Esophagus muscularis mucosa (tissue), 4 donors: ENCODE results near the gene HSBP1L1. TPM values are rescaled to one million over a fixed set of nuclear protein-coding genes. Genes with fewer than 3 reads are reported as not detected.
"Not testable (repeated sequence)": the region's sequence is repeated elsewhere in the genome, so short reads cannot be mapped to it uniquely, and the experiment has no call there.

Experiments used
- DNase-seq: peaks from one replicate; pipeline ENCODE4 v3.0.0-alpha.2; 2017; ENCODE audit errors: extremely low spot score
- H3K27ac ChIP-seq, 4 donors: fragments of 200-600 bp; sonication (generic); replicated peaks in 1 of 4; 1 replicate in 3 of 4; 2 replicates in 1 of 4; pipeline ENCODE4 v1.5.1; 2016 to 2019; ENCODE audit warnings: mild to moderate bottlenecking in 1 of 4
- H3K27me3 ChIP-seq, 4 donors: fragments of 200-600 bp; sonication (generic); one replicate each; pipeline versions ENCODE4 v1.5.1 to v1.6.0; 2016 to 2019
- H3K36me3 ChIP-seq, 4 donors: fragments of 200-600 bp; sonication (generic); one replicate each; pipeline ENCODE4 v1.5.1; 2016 to 2019
- H3K4me1 ChIP-seq, 4 donors: fragments of 200-600 bp; sonication (generic); one replicate each; pipeline ENCODE4 v1.5.1; 2016 to 2019
- H3K4me3 ChIP-seq, 4 donors: fragments of 200-600 bp; sonication (generic); 1 replicate in 2 of 4; 2 replicates in 2 of 4; pipeline ENCODE4 v1.5.1; 2016 to 2019; ENCODE audit warnings: mild to moderate bottlenecking in 4 of 4, moderate library complexity in 1 of 4
- H3K9me3 ChIP-seq, 4 donors: fragments of 200-600 bp; sonication (generic); 1 replicate in 3 of 4; 2 replicates in 1 of 4; pipeline ENCODE4 v1.5.1; 2016 to 2019
- EP300 ChIP-seq: sonication (generic); formaldehyde crosslinking; IDR thresholded peaks from one replicate; pipeline ENCODE4 v1.6.1; 2017; ENCODE audit warnings: antibody characterized with exemption
- POLR2A ChIP-seq: fragments of 450-650 bp; IDR thresholded peaks from one replicate; pipeline ENCODE4 v1.6.1; 2017; ENCODE audit warnings: antibody characterized with exemption, moderate library complexity, mild to moderate bottlenecking, low read depth
- POLR2AphosphoS5 ChIP-seq, 2 donors: sonication (generic); formaldehyde crosslinking; IDR thresholded peaks; one replicate each; pipeline ENCODE4 v1.6.1; 2017; ENCODE audit warnings: antibody characterized with exemption in 2 of 2
- WGBS: methylation state at CpG from one replicate; pipeline ENCODE4 v1.1.5; 2018; 5-methylcytosine and 5-hydroxymethylcytosine counted together
- intact Hi-C: fragments of 100-400 bp; cut with DNase I; formaldehyde crosslinking; loops from one replicate; pipeline ENCODE4 v1.15.1; 2023
- total RNA-seq, 4 donors: library from RNA; depleted of rRNA; stranded (reverse); fragments of >200 nt; gene quantifications; one replicate each; pipeline versions ENCODE4 v1.1.0 to v1.2.1, GENCODE V29; 2016
- TF ChIP-seq, protein P1 (sequence below), 3 experiments: fragments of 200-600 bp in 2 of 3; fragments of 450-650 bp in 1 of 3; sonication (generic) in 2 of 3; IDR thresholded peaks; one replicate each; pipeline ENCODE4 v1.5.1; 2017 to 2019; ENCODE audit warnings: antibody characterized with exemption in 3 of 3, mild to moderate bottlenecking in 2 of 3, moderate library complexity in 1 of 3

The HSBP1L1 gene
- total RNA-seq, 4 donors from 2014 or later = 4.6 to 7.2 (median 6.6) TPM

DNA sequence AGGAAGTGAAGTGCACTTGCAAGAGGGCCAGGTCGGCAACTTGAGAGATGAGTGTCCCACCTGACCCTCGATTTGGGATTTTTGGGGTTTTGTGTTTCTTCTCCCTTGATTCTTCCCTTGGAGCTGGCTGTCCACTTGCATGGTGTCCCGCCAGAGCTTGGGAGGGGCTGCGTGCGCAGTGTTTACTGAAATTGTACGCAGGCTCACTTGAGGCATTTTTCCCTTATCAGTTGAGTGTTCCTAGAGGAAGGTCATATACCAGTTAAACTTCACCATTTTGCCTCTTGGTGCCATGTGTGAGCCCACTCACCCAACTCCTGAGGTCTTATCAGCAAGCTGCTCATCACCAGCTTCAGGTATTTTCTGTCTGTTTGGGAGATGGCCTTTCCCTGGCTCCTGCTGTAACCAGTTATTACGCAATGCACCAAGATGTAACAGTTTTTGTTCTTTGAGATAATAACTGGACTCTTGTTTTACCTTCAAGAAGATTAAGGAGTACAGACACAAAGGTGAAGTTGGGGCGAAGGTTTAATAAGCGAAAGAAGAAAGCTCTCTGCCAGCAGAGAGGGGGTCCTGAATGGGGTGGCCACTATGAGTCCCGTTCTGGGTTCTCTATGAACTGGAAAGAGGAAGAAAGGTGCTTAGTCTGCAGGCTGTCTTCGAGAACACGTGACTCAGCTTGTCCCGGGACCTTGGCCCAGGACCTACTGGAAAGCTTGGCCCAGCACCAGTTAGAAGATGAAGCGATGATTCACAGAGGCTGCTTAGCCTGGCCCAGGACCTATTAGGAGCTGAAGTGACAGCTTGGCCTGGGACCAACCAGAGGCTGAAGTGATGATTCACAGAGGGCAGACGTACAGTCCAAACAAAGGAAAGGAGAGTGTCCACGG is 45.5 kb downstream of the HSBP1L1 start:
- peak overlapping the region; percentile 77 to 84 (median 78) for H3K27ac ChIP-seq
- DNase-seq = peak; percentile 96
- intact Hi-C loops = no loop called here
- H3K4me3 ChIP-seq = peak overlapping the region in 2 of 4 donors; percentile 6 to 23
- no peaks in the 10 kb centered on the region for H3K27me3 ChIP-seq
- H3K4me1 ChIP-seq = peaks cover 11 to 17% (median 14%) of the 10 kb centered on the region in 4 donors
- TF ChIP-seq, protein P1, sequence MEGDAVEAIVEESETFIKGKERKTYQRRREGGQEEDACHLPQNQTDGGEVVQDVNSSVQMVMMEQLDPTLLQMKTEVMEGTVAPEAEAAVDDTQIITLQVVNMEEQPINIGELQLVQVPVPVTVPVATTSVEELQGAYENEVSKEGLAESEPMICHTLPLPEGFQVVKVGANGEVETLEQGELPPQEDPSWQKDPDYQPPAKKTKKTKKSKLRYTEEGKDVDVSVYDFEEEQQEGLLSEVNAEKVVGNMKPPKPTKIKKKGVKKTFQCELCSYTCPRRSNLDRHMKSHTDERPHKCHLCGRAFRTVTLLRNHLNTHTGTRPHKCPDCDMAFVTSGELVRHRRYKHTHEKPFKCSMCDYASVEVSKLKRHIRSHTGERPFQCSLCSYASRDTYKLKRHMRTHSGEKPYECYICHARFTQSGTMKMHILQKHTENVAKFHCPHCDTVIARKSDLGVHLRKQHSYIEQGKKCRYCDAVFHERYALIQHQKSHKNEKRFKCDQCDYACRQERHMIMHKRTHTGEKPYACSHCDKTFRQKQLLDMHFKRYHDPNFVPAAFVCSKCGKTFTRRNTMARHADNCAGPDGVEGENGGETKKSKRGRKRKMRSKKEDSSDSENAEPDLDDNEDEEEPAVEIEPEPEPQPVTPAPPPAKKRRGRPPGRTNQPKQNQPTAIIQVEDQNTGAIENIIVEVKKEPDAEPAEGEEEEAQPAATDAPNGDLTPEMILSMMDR (IDR thresholded peaks at IDR 0.05) = no peak
- peak; percentile 81 to 87 for TF ChIP-seq POLR2AphosphoS5 (IDR thresholded peaks at IDR 0.05)
- no peaks in the 10 kb centered on the region for H3K36me3 ChIP-seq
- peaks cover 0 to 36% (median 4%) of the 10 kb centered on the region in 4 donors for H3K9me3 ChIP-seq
- 80% methylated on average over 11 of the region's 16 CpGs for WGBS

DNA sequence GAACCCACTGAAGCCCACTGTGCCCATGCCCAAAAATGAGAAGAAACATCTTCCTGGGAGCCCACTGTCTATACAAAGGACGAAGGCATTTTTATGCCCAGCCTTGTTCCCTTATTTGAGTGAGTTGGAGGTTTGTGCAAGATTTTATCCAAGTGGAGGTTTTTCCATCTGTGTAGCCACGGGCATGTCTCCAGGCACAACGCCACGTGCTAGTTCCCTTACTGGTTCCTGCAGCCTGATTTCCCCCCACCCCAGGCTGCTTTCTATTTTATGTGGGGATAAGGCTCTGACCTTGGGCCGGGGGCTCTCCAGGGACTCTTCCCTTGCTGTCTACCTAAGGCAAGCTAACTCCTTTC is 46.1 kb downstream of the HSBP1L1 start:
- intact Hi-C loops = no loop called here
- 48% methylated on average over 5 of the region's 5 CpGs for WGBS
- TF ChIP-seq EP300 (no peak), POLR2AphosphoS5 (IDR thresholded peaks at IDR 0.05) (no peak), POLR2A (no peak)
- TF ChIP-seq, protein P1 (IDR thresholded peaks at IDR 0.05) = no peak
- Histone ChIP-seq H3K27ac (peak overlapping the region; percentile 77 to 84 (median 78)), H3K9me3 (peaks cover 0 to 36% (median 5%) of the 10 kb centered on the region in 4 donors), H3K27me3 (no peaks in the 10 kb centered on the region), H3K36me3 (no peaks in the 10 kb centered on the region), H3K4me3 (peak overlapping the region in 2 of 4 donors; percentile 6 to 23), H3K4me1 (peaks cover 11 to 17% (median 14%) of the 10 kb centered on the region in 4 donors)
- DNase-seq = no peak

DNA sequence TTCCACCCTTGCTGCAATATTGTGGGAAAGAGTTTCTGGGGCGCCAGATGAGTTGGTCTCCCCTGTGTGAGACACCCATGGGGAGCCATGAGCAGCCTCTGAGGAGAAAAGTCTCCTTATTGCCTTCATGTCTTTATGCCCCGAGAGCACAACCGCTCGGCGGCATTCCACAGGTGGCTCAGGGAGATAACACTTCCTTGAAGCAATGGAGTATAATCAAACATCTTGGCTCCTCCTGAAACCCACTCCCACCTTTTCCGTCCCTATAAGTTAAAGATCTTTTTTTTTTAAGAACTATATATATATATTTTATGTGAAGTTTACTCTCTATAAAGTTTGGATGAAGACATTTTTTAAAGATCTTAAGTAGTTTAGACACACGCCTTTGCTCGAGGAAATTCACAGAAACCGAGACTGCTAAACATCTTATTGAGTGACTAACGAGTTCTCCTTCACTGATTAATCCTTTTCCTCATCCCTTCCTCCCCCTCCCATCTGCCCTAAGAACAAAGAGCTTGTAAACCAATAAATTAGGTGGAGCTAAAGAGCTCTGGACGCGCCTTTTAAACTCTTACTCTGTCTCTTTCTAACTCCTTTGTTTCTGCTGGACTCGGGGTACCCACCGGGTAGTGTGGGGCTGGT is 47.2 kb downstream of the HSBP1L1 start:
- H3K27me3 ChIP-seq, intact Hi-C loops, DNase-seq, H3K36me3 ChIP-seq, H3K4me3 ChIP-seq: not testable (repeated sequence)
- 96% methylated on average over 14 of the region's 14 CpGs for WGBS
- H3K4me1 ChIP-seq = peaks cover 11 to 17% (median 14%) of the 10 kb centered on the region in 4 donors
- peak overlapping the region in 2 of 4 donors; percentile 77 to 78 for H3K27ac ChIP-seq
- H3K9me3 ChIP-seq = peaks cover 0 to 36% (median 5%) of the 10 kb centered on the region in 4 donors

DNA sequence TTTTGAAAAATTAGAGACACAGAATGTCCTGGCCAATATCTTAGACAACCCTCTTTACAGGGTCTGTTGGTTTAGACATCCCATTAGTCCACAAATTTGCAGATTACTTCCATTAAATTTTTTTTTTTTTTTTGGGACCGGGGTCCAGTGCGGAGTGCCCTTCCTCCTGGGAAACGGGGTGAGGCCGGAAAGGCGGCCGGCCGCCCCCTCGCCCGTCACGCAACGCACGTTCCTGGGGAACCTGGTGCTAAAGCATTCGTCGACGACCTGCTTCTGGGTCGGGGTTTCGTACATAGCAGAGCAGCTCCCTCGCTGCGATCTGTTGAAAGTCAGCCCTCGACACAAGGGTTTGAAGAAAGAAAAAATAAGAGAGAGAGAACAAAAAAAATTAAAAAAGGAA is 48.3 kb downstream of the HSBP1L1 start:
- H3K4me3 ChIP-seq = no peak overlapping the region
- peaks cover 11 to 17% (median 14%) of the 10 kb centered on the region in 4 donors for H3K4me1 ChIP-seq
- no peak overlapping the region for H3K27ac ChIP-seq
- H3K36me3 ChIP-seq = no peaks in the 10 kb centered on the region
- WGBS = 94% methylated on average over 20 of the region's 20 CpGs
- TF ChIP-seq POLR2A (no peak), POLR2AphosphoS5 (IDR thresholded peaks at IDR 0.05) (no peak)
- no peak for DNase-seq
- no peaks in the 10 kb centered on the region for H3K27me3 ChIP-seq
- H3K9me3 ChIP-seq = peaks cover 0 to 36% (median 5%) of the 10 kb centered on the region in 4 donors
- intact Hi-C loops = no loop called here

Other genes starting within 250 kb of the HSBP1L1 start
- 1 to 10 TPM in 1 of 4 donors, not detected in 3; 1.7 TPM for gene KCNG2, start 166.7 kb upstream of the HSBP1L1 start, total RNA-seq
- gene SLC66A2, start 13.0 kb upstream of the HSBP1L1 start, total RNA-seq = 10 to 100 TPM; 27.0 to 46.4 (median 41.5) TPM
- gene TXNL4A, start 23.9 kb downstream of the HSBP1L1 start, total RNA-seq = 10 to 100 TPM; 21.6 to 44.9 (median 38.9) TPM
- gene RBFA, start 69.8 kb downstream of the HSBP1L1 start, total RNA-seq = 10 to 100 TPM; 22.0 to 32.0 (median 25.6) TPM
- 10 to 100 TPM; 17.1 to 18.9 (median 17.3) TPM for gene ADNP2, start 144.6 kb downstream of the HSBP1L1 start, total RNA-seq